Right lobe of liver (tissue), 6 donors: Measurements from ENCODE around the gene IPPK. TPM values are rescaled to one million over a fixed set of nuclear protein-coding genes. Genes with fewer than 3 reads are reported as not detected.
"Not testable (repeated sequence)": the region's sequence is repeated elsewhere in the genome, so short reads cannot be mapped to it uniquely, and the experiment has no call there.

ENCODE experiments used
- ATAC-seq, 4 donors: fragments of 200-7000 bp; cut with Tn5 transposase; one replicate each; pipeline ENCODE4 v1.9.1; 2020; ENCODE audit warnings: mild to moderate bottlenecking in 4 of 4, moderate library complexity in 4 of 4
- DNase-seq, 3 donors: peaks; one replicate each; pipeline ENCODE4 v3.0.0-alpha.2; 2020
- H3K27ac ChIP-seq, 3 donors: fragments of 200-600 bp; one replicate each; pipeline ENCODE4 v1.8.0; 2022
- H3K27me3 ChIP-seq, 2 donors: fragments of 200-600 bp; one replicate each; pipeline ENCODE4 v1.8.0; 2022
- H3K36me3 ChIP-seq, 4 donors: fragments of 200-600 bp; sonication (generic) in 1 of 4; one replicate each; pipeline versions ENCODE4 v1.5.1 to v1.8.0; 2017 to 2022; ENCODE audit warnings: control low read depth in 1 of 4
- H3K4me1 ChIP-seq, 4 donors: fragments of 200-600 bp; sonication (generic) in 1 of 4; one replicate each; pipeline versions ENCODE4 v1.5.1 to v1.8.0; 2017 to 2022; ENCODE audit warnings: control low read depth in 1 of 4
- H3K4me3 ChIP-seq, 3 donors: fragments of 200-600 bp; one replicate each; pipeline ENCODE4 v1.8.0; 2022
- H3K9me3 ChIP-seq, 4 donors: fragments of 200-600 bp; sonication (generic) in 1 of 4; one replicate each; pipeline versions ENCODE4 v1.5.1 to v1.8.0; 2017 to 2022; ENCODE audit warnings: control low read depth in 1 of 4
- POLR2A ChIP-seq: fragments of 450-650 bp; IDR thresholded peaks from one replicate; pipeline ENCODE4 v1.6.1; 2017; ENCODE audit warnings: antibody characterized with exemption, mild to moderate bottlenecking
- WGBS: methylation state at CpG from one replicate; pipeline ENCODE4 v1.1.6; 2018; ENCODE audit warnings: low coverage, low lambda C conversion rate; ENCODE audit not compliant: insufficient coverage; ENCODE audit errors: missing lambda C conversion rate; 5-methylcytosine and 5-hydroxymethylcytosine counted together
- intact Hi-C, 2 donors: fragments of 100-400 bp; cut with DNase I; formaldehyde crosslinking; loops; one replicate each; pipeline versions ENCODE4 v1.11.2 to v1.14.1; 2022
- total RNA-seq, 6 experiments: library from RNA; depleted of rRNA in 2 of 6; stranded (reverse); fragments of >200 nt in 2 of 6; fragmentation: NEBNext Ultra II Directional in 3 of 6; extraction: Animal tissue kit (Norgen Biotek cat#: 25700) in 3 of 6; gene quantifications; one replicate each; pipeline versions ENCODE4 v1.1.0 to v1.2.4, GENCODE V29; 2016 to 2023
- TF ChIP-seq, protein P1 (sequence below), 4 donors: fragments of 200-600 bp in 3 of 4; fragments of 450-650 bp in 1 of 4; IDR thresholded peaks; one replicate each; pipeline versions ENCODE4 v1.5.1 to v1.8.0; 2016 to 2022; ENCODE audit warnings: antibody characterized with exemption in 4 of 4, mild to moderate bottlenecking in 2 of 4
- donor health status: DM: no; HTN: yes; CAD: no.
- donor health status: DM: no; HTN: no; CAD: no.
- donor health status: DM: no; HTN: no; CAD: no.
- donor health status: DM: no; HTN: yes; CAD: no.
- donor health status: DM: no; HTN: yes; CAD: no.

IPPK gene
- total RNA-seq, 6 experiments from 2014 or later = 2.4 to 4.9 (median 3.7) TPM

DNA sequence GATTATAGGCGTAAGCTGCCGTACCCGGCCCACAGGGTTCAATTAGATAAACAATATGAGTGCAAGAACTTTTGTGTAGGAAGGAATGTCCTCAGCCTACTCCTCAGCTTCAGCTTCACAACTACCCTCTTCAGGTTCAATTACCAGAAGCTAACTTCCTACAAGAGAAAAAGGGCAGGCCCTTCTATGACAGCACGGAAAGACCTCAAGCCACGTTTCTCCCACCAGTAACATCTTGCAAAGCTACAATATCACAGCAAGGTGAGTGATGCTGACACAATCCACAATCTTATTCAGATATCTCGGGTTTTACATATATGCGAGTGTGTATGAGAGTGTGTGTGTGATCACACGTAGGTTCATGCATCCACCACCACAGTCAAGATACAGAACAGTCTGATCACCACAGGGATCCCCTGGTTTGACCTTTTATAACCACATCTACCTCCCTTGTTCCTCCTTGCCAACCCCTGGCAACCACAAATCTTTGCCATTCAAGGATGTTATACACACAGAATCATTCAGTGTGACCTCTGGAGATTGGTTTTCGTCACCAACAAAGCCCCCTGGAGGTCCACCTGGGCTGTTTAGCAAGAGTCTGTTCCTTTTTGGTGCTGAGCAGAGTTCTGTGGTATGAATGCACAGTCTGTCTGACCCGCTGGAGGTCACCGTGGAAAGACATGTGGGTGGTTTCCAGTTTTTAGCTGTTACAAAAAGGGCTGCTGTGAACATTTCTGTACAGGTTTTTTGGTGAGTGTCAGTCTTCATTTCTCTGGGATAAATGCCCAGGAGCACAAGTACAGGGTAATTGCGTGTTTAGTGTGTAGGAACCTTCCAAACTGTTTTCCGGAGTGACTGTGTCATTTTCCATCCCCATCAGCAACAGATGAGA, 38.2 kb downstream of the IPPK start:
- H3K27me3 ChIP-seq = no peaks in the 10 kb centered on the region
- H3K4me1 ChIP-seq = no peaks in the 10 kb centered on the region
- 91% methylated on average over 10 of the region's 13 CpGs for WGBS
- no peaks in the 10 kb centered on the region for H3K9me3 ChIP-seq
- H3K4me3 ChIP-seq = no peak overlapping the region
- no peak for TF ChIP-seq POLR2A
- TF ChIP-seq, protein P1, sequence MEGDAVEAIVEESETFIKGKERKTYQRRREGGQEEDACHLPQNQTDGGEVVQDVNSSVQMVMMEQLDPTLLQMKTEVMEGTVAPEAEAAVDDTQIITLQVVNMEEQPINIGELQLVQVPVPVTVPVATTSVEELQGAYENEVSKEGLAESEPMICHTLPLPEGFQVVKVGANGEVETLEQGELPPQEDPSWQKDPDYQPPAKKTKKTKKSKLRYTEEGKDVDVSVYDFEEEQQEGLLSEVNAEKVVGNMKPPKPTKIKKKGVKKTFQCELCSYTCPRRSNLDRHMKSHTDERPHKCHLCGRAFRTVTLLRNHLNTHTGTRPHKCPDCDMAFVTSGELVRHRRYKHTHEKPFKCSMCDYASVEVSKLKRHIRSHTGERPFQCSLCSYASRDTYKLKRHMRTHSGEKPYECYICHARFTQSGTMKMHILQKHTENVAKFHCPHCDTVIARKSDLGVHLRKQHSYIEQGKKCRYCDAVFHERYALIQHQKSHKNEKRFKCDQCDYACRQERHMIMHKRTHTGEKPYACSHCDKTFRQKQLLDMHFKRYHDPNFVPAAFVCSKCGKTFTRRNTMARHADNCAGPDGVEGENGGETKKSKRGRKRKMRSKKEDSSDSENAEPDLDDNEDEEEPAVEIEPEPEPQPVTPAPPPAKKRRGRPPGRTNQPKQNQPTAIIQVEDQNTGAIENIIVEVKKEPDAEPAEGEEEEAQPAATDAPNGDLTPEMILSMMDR (IDR thresholded peaks at IDR 0.05) = no peak
- intact Hi-C loops = loop anchor here (10.0 kb wide), 2 partner anchors 127 to 297 kb away; no protein-coding TSS in a partner anchor
- ATAC-seq = no peak
- no peak for DNase-seq
- H3K27ac ChIP-seq = no peak overlapping the region
- H3K36me3 ChIP-seq = peaks cover 0 to 33% (median 14%) of the 10 kb centered on the region in 4 donors

DNA sequence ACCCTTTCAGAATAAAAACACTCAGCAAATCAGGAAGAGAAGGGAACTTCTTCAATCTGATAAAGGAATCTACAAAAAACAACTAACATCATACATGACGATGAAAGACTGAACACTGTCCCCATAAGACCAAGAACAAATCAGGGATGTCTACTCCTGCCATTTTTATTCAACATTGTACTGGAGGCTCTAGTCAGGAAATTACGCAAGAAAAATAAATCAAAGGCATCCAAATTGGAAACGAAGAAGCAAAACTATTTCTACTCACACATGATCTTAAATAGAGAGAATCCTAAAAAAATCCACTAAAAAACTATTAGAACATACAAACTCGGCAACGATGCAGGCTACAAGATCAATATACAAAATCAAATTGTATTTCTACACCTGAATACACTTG, 42.3 kb downstream of the IPPK start:
- Histone ChIP-seq H3K4me1 (peaks cover 0 to 13% (median 6%) of the 10 kb centered on the region in 4 donors), H3K27ac (no peak overlapping the region), H3K9me3 (no peaks in the 10 kb centered on the region), H3K4me3 (no peak overlapping the region), H3K36me3 (peaks cover 0 to 15% (median 3%) of the 10 kb centered on the region in 4 donors), H3K27me3 (no peaks in the 10 kb centered on the region)
- ATAC-seq (no peak), DNase-seq (no peak)
- 76% methylated on average over 5 of the region's 5 CpGs for WGBS
- intact Hi-C loops = no loop called here
- TF ChIP-seq, protein P1 (IDR thresholded peaks at IDR 0.05) = no peak
- TF ChIP-seq POLR2A = no peak

DNA sequence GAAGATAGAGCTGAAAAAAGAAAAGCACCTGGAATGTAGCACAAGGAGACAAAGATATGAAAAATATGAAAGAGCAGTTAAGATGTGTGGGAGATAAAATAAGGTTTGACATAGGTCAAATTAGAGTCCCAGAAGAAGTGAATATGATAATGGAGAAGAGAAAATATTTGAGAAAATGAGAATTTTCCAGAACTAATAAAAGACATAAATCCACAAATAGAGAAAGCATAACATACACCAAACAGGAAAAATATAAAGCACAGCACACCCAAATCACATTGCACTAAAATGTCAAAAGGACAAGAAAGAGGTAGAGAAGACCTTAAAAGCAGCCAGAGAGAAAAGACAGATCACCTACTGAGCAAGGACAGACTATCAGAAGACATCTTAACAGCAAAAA, 43.4 kb downstream of the IPPK start:
- no peak for ATAC-seq
- Histone ChIP-seq H3K27ac (no peak overlapping the region), H3K36me3 (peaks cover 0 to 3% (median 0%) of the 10 kb centered on the region in 4 donors), H3K9me3 (no peaks in the 10 kb centered on the region), H3K4me3 (no peak overlapping the region), H3K27me3 (no peaks in the 10 kb centered on the region), H3K4me1 (peaks cover 0 to 13% (median 6%) of the 10 kb centered on the region in 4 donors)
- intact Hi-C loops = no loop called here
- TF ChIP-seq, protein P1 (IDR thresholded peaks at IDR 0.05) = no peak
- no peak for TF ChIP-seq POLR2A
- no peak for DNase-seq

DNA sequence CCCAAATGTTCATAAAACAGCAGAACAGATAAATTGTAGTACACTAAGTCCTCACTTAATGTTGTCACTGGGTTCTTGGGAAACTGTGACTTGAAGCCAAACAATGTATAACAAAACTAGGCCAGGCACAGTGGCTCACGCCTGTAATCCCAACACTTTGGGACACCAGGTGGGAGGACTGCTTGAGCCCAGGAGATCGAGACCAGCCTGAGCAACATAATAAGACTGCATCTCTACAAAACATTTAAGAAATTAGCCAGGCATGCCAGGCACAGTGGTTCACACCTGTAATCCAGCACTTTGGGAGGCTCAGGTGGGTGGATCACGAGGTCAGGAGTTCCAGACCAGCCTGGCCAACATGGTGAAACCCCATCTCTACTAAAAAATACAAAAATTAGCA, 46.0 kb downstream of the IPPK start:
- intact Hi-C loops, H3K36me3 ChIP-seq, H3K4me3 ChIP-seq, H3K27me3 ChIP-seq, H3K9me3 ChIP-seq: not testable (repeated sequence)
- no CpG with 5 or more reads among the region's 3 CpGs for WGBS
- H3K4me1 ChIP-seq = peaks cover 0 to 16% (median 8%) of the 10 kb centered on the region in 4 donors
- peak in 2 of 4 donors; percentile 15 to 39 for ATAC-seq
- DNase-seq = peak in 1 of 3 donors; percentile 19
- H3K27ac ChIP-seq = peak overlapping the region in 2 of 3 donors; percentile 2 to 21

DNA sequence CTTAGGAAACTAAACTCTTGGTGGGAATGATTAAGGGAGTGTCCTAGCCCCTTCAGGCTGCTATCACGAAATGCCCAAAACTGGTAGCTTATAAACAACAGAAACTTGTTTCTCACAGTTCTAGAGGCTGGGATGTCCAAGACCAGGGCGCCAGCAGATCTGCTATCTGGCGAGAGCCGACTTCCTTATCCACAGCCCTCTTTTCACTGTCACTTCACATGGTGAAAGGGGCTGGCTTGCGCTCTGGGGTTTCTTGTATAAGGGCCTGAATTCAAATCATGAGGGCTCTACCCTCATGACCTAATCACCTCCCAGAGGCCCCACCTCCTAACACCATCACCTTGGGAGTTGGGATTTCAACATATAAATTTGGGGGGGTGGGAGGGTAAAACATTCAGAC, 49.1 kb downstream of the IPPK start:
- no peak for TF ChIP-seq POLR2A
- TF ChIP-seq, protein P1 (IDR thresholded peaks at IDR 0.05) = no peak
- Histone ChIP-seq H3K27ac (no peak overlapping the region), H3K36me3 (no peaks in the 10 kb centered on the region), H3K9me3 (no peaks in the 10 kb centered on the region), H3K4me3 (no peak overlapping the region), H3K4me1 (peaks cover 0 to 44% (median 19%) of the 10 kb centered on the region in 4 donors), H3K27me3 (no peaks in the 10 kb centered on the region)
- DNase-seq (peak in 1 of 3 donors; percentile 18), ATAC-seq (no peak)
- intact Hi-C loops = no loop called here
- 90% methylated on average over 5 of the region's 5 CpGs for WGBS
